Lung (tissue), 12 donors: ENCODE measurements around the gene SAMD1. TPM values are rescaled to one million over a fixed set of nuclear protein-coding genes. Genes with fewer than 3 reads are reported as not detected.
A peak's percentile ranks its signal among the peaks of the same experiment; 100 is the strongest.

Experiments used
- ATAC-seq: fragments of 200-7000 bp; cut with Tn5 transposase; one replicate; pipeline ENCODE4 v1.9.1; 2020; ENCODE audit warnings: moderate number of reproducible peaks; ENCODE audit not compliant: insufficient read depth, low FRiP score
- DNase-seq, 3 donors: peaks; one replicate each; pipeline ENCODE4 v3.0.0-alpha.2; 2013 to 2017
- H3K27ac ChIP-seq, 2 donors: one replicate each; pipeline ENCODE4 v1.5.1; 2013; ENCODE audit warnings: mild to moderate bottlenecking in 2 of 2, moderate library complexity in 2 of 2, control low read depth in 1 of 2, inconsistent platforms in 1 of 2, low read depth in 1 of 2, low read length in 1 of 2
- H3K27me3 ChIP-seq, 3 donors: one replicate each; pipeline ENCODE4 v1.5.1; 2013; ENCODE audit warnings: low read length in 2 of 3; ENCODE audit not compliant: control insufficient read depth in 3 of 3, insufficient read depth in 3 of 3
- H3K36me3 ChIP-seq, 4 donors: one replicate each; pipeline ENCODE4 v1.5.1; 2013; ENCODE audit warnings: low read length in 4 of 4, mild to moderate bottlenecking in 1 of 4, moderate library complexity in 1 of 4; ENCODE audit not compliant: control insufficient read depth in 4 of 4, insufficient read depth in 4 of 4
- H3K4me1 ChIP-seq, 5 donors: one replicate each; pipeline ENCODE4 v1.5.1; 2013; ENCODE audit warnings: low read length in 5 of 5, mild to moderate bottlenecking in 2 of 5, moderate library complexity in 1 of 5; ENCODE audit not compliant: control insufficient read depth in 5 of 5, insufficient read depth in 5 of 5
- H3K4me3 ChIP-seq: one replicate; pipeline ENCODE4 v1.5.1; 2013; ENCODE audit warnings: mild to moderate bottlenecking, control low read depth, moderate library complexity
- H3K9ac ChIP-seq, 2 donors: one replicate each; pipeline ENCODE4 v1.5.1; 2013; ENCODE audit warnings: low read length in 2 of 2, control low read depth in 1 of 2; ENCODE audit not compliant: insufficient read depth in 1 of 2
- H3K9me3 ChIP-seq, 4 donors: one replicate each; pipeline ENCODE4 v1.5.1; 2013; ENCODE audit warnings: low read length in 3 of 4, mild to moderate bottlenecking in 1 of 4, moderate library complexity in 1 of 4; ENCODE audit not compliant: control insufficient read depth in 4 of 4, insufficient read depth in 3 of 4
- WGBS, 2 donors: extraction: QIAGEN DNeasy Blood & Tissue Kit; methylation state at CpG; one replicate each; pipeline ENCODE4 v1.1.7; 2013; 5-methylcytosine and 5-hydroxymethylcytosine counted together
- polyA plus RNA-seq, 2 donors: library from polyadenylated mRNA; stranded (reverse); fragments of 200-250 nt; gene quantifications; one replicate each; pipeline ENCODE4 v1.2.1, GENCODE V29; 2013
- total RNA-seq, 2 donors: library from RNA; depleted of rRNA in 1 of 2; stranded (reverse); fragments of >200 nt in 1 of 2; gene quantifications; one replicate each; pipeline ENCODE4 v1.2.1, GENCODE V29; 2014 to 2021
- TF ChIP-seq, protein P1 (sequence below): IDR thresholded peaks from 2 replicates; pipeline ENCODE4 v1.5.1; 2012; ENCODE audit warnings: mild to moderate bottlenecking; ENCODE audit errors: control extremely low read depth, extremely low read depth
- donor health status: control.
- donor health status: control.
- donor health status: Bipolar disorder and iron deficiency.
- donor health status: healthy.
- donor health status: DM: yes; HTN: yes; CAD: no.

SAMD1 gene
- total and polyA plus RNA-seq, 4 donors: 32.9 to 48.8 (median 39.4) TPM

DNA sequence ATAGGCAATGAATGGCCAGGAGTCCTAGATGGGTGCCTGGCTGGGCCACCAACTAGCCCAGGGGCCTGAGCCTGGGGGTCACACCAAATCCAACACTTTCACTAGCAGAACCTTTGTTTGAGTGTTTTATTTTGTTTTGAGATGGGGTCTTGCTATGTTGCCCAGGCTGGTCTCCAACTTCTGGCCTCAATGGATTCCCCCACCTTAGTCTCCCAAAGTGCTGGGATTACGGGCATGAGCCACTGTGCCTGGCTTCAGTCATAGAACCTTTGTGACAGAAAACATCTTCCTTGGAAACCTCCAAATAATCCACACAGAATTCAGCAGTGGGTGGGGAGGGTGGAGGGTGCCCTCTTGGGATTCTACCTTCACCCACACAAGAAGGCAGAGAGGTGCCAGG is 20.9 kb upstream of the SAMD1 start:
- H3K4me3 ChIP-seq: no peak overlapping the region
- ATAC-seq (no peak), DNase-seq (no peak)
- TF ChIP-seq, protein P1, sequence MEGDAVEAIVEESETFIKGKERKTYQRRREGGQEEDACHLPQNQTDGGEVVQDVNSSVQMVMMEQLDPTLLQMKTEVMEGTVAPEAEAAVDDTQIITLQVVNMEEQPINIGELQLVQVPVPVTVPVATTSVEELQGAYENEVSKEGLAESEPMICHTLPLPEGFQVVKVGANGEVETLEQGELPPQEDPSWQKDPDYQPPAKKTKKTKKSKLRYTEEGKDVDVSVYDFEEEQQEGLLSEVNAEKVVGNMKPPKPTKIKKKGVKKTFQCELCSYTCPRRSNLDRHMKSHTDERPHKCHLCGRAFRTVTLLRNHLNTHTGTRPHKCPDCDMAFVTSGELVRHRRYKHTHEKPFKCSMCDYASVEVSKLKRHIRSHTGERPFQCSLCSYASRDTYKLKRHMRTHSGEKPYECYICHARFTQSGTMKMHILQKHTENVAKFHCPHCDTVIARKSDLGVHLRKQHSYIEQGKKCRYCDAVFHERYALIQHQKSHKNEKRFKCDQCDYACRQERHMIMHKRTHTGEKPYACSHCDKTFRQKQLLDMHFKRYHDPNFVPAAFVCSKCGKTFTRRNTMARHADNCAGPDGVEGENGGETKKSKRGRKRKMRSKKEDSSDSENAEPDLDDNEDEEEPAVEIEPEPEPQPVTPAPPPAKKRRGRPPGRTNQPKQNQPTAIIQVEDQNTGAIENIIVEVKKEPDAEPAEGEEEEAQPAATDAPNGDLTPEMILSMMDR: no peak
- peak overlapping the region in 1 of 2 donors; percentile 13 for H3K27ac ChIP-seq
- WGBS, 2 donors: 95 to 96% methylated on average over 1 of the region's 1 CpG
- H3K27me3 ChIP-seq: no peaks in the 10 kb centered on the region
- peaks cover 0 to 9% (median 2%) of the 10 kb centered on the region in 4 donors for H3K36me3 ChIP-seq
- H3K9ac ChIP-seq: no peak overlapping the region
- no peaks in the 10 kb centered on the region for H3K9me3 ChIP-seq
- peaks cover 9 to 29% (median 16%) of the 10 kb centered on the region in 5 donors for H3K4me1 ChIP-seq

DNA sequence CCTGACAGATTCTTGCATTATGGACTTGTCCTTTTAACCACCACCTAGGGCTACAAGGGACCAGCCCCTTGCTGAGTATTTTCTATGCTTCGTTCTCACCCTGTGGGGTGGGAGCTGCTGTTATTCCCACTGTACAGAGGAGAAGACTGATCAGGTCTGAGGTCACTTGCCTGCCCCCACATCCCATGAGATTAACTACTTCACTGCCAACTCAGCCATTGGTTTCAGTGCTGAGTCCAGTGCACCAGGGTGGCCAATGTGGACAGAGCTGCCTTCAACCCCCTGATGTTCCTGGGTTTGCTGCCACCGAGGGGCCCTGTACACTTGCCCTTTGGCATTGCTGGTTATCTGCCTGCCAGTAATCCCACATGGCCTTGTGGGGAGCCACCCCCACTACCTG is 20.1 kb upstream of the SAMD1 start:
- Histone ChIP-seq H3K36me3 (peaks cover 0 to 14% (median 5%) of the 10 kb centered on the region in 4 donors), H3K9me3 (no peaks in the 10 kb centered on the region), H3K4me3 (no peak overlapping the region), H3K9ac (no peak overlapping the region), H3K4me1 (peaks cover 7 to 23% (median 16%) of the 10 kb centered on the region in 5 donors), H3K27me3 (no peaks in the 10 kb centered on the region), H3K27ac (no peak overlapping the region)
- TF ChIP-seq, protein P1: no peak
- DNase-seq: no peak
- ATAC-seq: no peak
- 68 to 89% methylated on average over 2 of the region's 2 CpGs for WGBS, 2 donors

DNA sequence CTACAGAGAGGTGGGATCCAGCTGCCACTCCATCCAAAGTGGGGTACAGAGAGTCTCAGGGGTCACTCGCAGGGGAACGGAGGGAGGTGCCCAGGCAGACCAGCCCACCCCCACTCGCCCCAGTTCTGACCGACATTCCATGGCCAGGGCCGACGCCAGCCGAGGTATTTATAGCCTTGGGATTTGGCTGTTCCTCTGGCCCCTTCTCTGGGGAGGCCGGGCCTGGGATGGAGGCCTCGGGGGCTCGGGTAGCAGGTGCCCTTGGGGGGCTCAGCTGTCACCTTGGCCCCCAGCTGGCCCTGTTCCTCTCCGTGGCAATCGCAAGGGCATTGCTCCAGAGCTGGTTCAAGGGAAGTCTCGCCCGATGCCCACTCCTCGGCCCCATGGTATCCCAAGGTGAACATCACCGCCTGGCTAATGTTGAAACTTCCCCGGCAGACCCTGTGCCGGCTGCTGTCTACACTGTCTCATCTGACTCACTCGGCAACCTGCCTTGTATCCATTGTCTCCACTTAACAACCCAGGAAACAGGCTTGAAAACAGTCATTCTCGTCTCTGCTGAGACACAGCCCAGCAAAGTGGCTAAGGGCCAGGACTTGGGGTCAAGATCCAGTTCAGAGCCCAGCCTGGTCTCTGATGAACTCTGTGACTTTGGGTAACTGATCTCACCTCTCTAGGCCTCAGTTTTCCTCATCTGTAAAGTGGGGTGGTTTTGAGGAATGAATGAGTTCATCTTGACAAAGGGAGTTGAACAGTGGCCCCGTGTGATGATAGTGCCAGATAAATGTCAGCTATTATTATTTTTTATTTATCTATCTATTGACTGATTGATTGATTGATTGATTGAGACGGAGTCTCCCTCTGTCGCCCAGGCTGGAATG is 17.3 kb upstream of the SAMD1 start:
- Histone ChIP-seq H3K27ac (peak overlapping the region in 1 of 2 donors; percentile 83), H3K27me3 (no peaks in the 10 kb centered on the region), H3K4me3 (no peak overlapping the region), H3K9me3 (no peaks in the 10 kb centered on the region), H3K4me1 (peaks cover 0 to 10% (median 5%) of the 10 kb centered on the region in 5 donors), H3K36me3 (peaks cover 5 to 26% (median 10%) of the 10 kb centered on the region in 4 donors), H3K9ac (no peak overlapping the region)
- ATAC-seq (no peak), DNase-seq (no peak)
- TF ChIP-seq, protein P1: no peak
- 81 to 89% methylated on average over 23 of the region's 23 CpGs for WGBS, 2 donors
